HEK293 (cell line): ENCODE results near the gene WWOX.
A peak's percentile ranks its signal among the peaks of the same experiment; 100 is the strongest.

ENCODE experiments used
- CTCF ChIA-PET: fragments of 350-600 bp; formaldehyde crosslinking; extraction: SDS; loops from one replicate; lab custom pipeline; 2021; ENCODE audit warnings: antibody characterized with exemption; lab: Yijun Ruan, JAX
- POLR2A ChIA-PET: fragments of 300-600 bp; formaldehyde crosslinking; extraction: SDS; loops from one replicate; lab custom pipeline; 2020; ENCODE audit warnings: antibody characterized with exemption, inconsistent platforms; lab: Yijun Ruan, JAX
- H3K27ac ChIP-seq: fragments of 200-500 bp; sonication (Bioruptor generic); 2 replicates; pipeline ENCODE4 v1.5.1; 2014; ENCODE audit warnings: low read depth, low read length, control low read depth, inconsistent platforms; ENCODE audit errors: extremely low read depth
- H3K36me3 ChIP-seq, 2 experiments: fragments of 200-500 bp in 1 of 2; sonication (Bioruptor generic) in 1 of 2; 1 replicate in 1 of 2; 2 replicates in 1 of 2; pipeline ENCODE4 v1.5.1; 2014 to 2017; ENCODE audit warnings: inconsistent platforms in 2 of 2, low read length in 2 of 2; ENCODE audit not compliant: control insufficient read depth in 2 of 2, insufficient read depth in 1 of 2
- H3K4me1 ChIP-seq: fragments of 200-500 bp; sonication (Bioruptor generic); 2 replicates; pipeline ENCODE4 v1.5.1; 2014; ENCODE audit warnings: mild to moderate bottlenecking, low read length, inconsistent platforms; ENCODE audit not compliant: control insufficient read depth, insufficient read depth
- H3K4me3 ChIP-seq: 2 replicates; pipeline ENCODE4 v1.5.1; 2011; ENCODE audit warnings: low read depth, mild to moderate bottlenecking, control low read depth, low read length, moderate library complexity
- H3K9me3 ChIP-seq: fragments of 200-500 bp; sonication (Bioruptor generic); 2 replicates; pipeline ENCODE4 v1.5.1; 2014; ENCODE audit warnings: low read depth, low read length, inconsistent platforms; ENCODE audit not compliant: control insufficient read depth, insufficient read depth
- FEZF1 ChIP-seq: fragments of 450-650 bp; formaldehyde crosslinking; IDR thresholded peaks from 2 replicates; pipeline ENCODE4 v1.5.1; 2016; ENCODE audit warnings: missing biosample characterization, missing genetic modification characterization
- GLIS1 ChIP-seq: fragments of 450-650 bp; formaldehyde crosslinking; IDR thresholded peaks from 2 replicates; pipeline ENCODE4 v1.5.1; 2016; ENCODE audit warnings: missing biosample characterization, missing genetic modification characterization
- OSR2 ChIP-seq: fragments of 450-650 bp; formaldehyde crosslinking; IDR thresholded peaks from 2 replicates; pipeline ENCODE4 v1.5.1; 2016; ENCODE audit warnings: missing biosample characterization, missing genetic modification characterization
- PRDM1 ChIP-seq: fragments of 450-650 bp; formaldehyde crosslinking; IDR thresholded peaks from 2 replicates; pipeline ENCODE4; 2016; ENCODE audit warnings: missing biosample characterization, missing genetic modification characterization
- TRIM28 ChIP-seq: IDR thresholded peaks from 2 replicates; pipeline ENCODE4 v1.6.1; 2011; ENCODE audit warnings: low read length, control low read depth, borderline replicate concordance
- YY1 ChIP-seq: fragments of 450-650 bp; formaldehyde crosslinking; IDR thresholded peaks from 2 replicates; pipeline ENCODE4 v1.5.1; 2018; ENCODE audit warnings: missing biosample characterization, missing genetic modification characterization
- ZBTB1 ChIP-seq: fragments of 450-650 bp; formaldehyde crosslinking; IDR thresholded peaks from 2 replicates; pipeline ENCODE4 v1.5.1; 2016; ENCODE audit warnings: missing biosample characterization, missing genetic modification characterization
- ZBTB8A ChIP-seq: fragments of 450-650 bp; formaldehyde crosslinking; IDR thresholded peaks from 2 replicates; pipeline ENCODE4 v1.5.1; 2016; ENCODE audit warnings: missing biosample characterization, missing genetic modification characterization
- ZFHX2 ChIP-seq: fragments of 450-650 bp; formaldehyde crosslinking; conservative IDR thresholded peaks from 2 replicates; pipeline ENCODE4 v1.5.1; 2016; ENCODE audit warnings: missing biosample characterization, missing genetic modification characterization
- ZNF121 ChIP-seq: fragments of 450-650 bp; formaldehyde crosslinking; IDR thresholded peaks from 2 replicates; pipeline ENCODE4 v1.5.1; 2016; ENCODE audit warnings: missing biosample characterization, missing genetic modification characterization
- ZNF184 ChIP-seq: fragments of 450-650 bp; IDR thresholded peaks from 2 replicates; pipeline ENCODE4 v1.5.1; 2018; ENCODE audit warnings: missing biosample characterization, mild to moderate bottlenecking, missing genetic modification characterization
- ZNF239 ChIP-seq: fragments of 450-650 bp; formaldehyde crosslinking; IDR thresholded peaks from 2 replicates; pipeline ENCODE4 v1.5.1; 2016; ENCODE audit warnings: missing biosample characterization, missing genetic modification characterization
- ZNF335 ChIP-seq: fragments of 450-650 bp; formaldehyde crosslinking; conservative IDR thresholded peaks from 2 replicates; pipeline ENCODE4 v1.5.1; 2016; ENCODE audit warnings: missing biosample characterization, missing genetic modification characterization
- ZNF341 ChIP-seq: fragments of 450-650 bp; formaldehyde crosslinking; IDR thresholded peaks from 2 replicates; pipeline ENCODE4; 2016; ENCODE audit warnings: low read depth, missing biosample characterization, missing genetic modification characterization
- ZNF548 ChIP-seq: fragments of 450-650 bp; formaldehyde crosslinking; IDR thresholded peaks from 2 replicates; pipeline ENCODE4 v1.5.1; 2016; ENCODE audit warnings: missing biosample characterization, missing genetic modification characterization
- ZNF621 ChIP-seq: fragments of 450-650 bp; formaldehyde crosslinking; IDR thresholded peaks from 2 replicates; pipeline ENCODE4 v1.5.1; 2017; ENCODE audit warnings: missing biosample characterization, missing genetic modification characterization
- ZNF792 ChIP-seq: fragments of 450-650 bp; formaldehyde crosslinking; IDR thresholded peaks from 2 replicates; pipeline ENCODE4 v1.5.1; 2016; ENCODE audit warnings: missing biosample characterization, missing genetic modification characterization
- ZNF837 ChIP-seq: fragments of 450-650 bp; formaldehyde crosslinking; IDR thresholded peaks from 2 replicates; pipeline ENCODE4 v1.5.1; 2016; ENCODE audit warnings: missing biosample characterization, missing genetic modification characterization
- TF ChIP-seq, protein P1 (sequence below): fragments of 450-650 bp; formaldehyde crosslinking; IDR thresholded peaks from 2 replicates; pipeline ENCODE4 v1.5.1; 2017; ENCODE audit warnings: missing biosample characterization, missing genetic modification characterization
- TF ChIP-seq, protein P2 (sequence below): fragments of 450-650 bp; formaldehyde crosslinking; IDR thresholded peaks from 2 replicates; pipeline ENCODE4 v1.5.1; 2017; ENCODE audit warnings: missing biosample characterization, missing genetic modification characterization
- TF ChIP-seq, protein P3 (sequence below): fragments of 450-650 bp; formaldehyde crosslinking; conservative IDR thresholded peaks from 2 replicates; pipeline ENCODE4 v1.5.1; 2016; ENCODE audit warnings: low read depth, missing biosample characterization, missing genetic modification characterization
- TF ChIP-seq, protein P4 (sequence below): fragments of 450-650 bp; formaldehyde crosslinking; IDR thresholded peaks from 2 replicates; pipeline ENCODE4 v1.5.1; 2017; ENCODE audit warnings: missing biosample characterization, missing genetic modification characterization
- TF ChIP-seq, protein P5 (sequence below): fragments of 450-650 bp; formaldehyde crosslinking; IDR thresholded peaks from 2 replicates; pipeline ENCODE4 v1.5.1; 2017; ENCODE audit warnings: missing biosample characterization, missing genetic modification characterization

The WWOX gene

DNA sequence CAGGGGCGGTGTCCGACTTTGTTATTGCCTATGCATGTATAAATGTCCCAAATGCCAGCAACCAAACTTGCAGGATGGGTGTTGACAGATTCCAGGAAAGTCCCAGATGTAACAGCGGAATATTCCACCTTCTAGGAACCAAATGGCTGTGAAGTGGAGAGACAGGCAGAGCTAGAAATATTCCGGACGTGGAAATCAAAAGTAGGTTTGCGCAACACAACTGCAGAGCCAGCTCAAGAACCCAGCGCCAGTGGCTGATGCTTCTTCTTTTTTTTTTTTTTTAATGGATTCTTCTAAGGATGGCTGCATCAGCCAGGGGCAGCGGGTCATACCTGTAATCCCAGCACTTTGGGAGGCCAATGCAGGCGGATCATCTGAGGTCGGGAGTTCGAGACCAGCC lies 899.4 kb downstream of the WWOX start:
- CTCF ChIA-PET: interaction anchor here (1.1 kb wide), 1 partner anchor 9 kb away, joined by 3 read pairs; no protein-coding TSS in a partner anchor
- no peaks in the 10 kb centered on the region for H3K36me3 ChIP-seq
- no peak for TF ChIP-seq ZNF548 (tag by site-specific recombination)
- TF ChIP-seq ZBTB1: no peak
- no peak for TF ChIP-seq ZNF792
- no peak for TF ChIP-seq YY1 (tag by site-specific recombination)

DNA sequence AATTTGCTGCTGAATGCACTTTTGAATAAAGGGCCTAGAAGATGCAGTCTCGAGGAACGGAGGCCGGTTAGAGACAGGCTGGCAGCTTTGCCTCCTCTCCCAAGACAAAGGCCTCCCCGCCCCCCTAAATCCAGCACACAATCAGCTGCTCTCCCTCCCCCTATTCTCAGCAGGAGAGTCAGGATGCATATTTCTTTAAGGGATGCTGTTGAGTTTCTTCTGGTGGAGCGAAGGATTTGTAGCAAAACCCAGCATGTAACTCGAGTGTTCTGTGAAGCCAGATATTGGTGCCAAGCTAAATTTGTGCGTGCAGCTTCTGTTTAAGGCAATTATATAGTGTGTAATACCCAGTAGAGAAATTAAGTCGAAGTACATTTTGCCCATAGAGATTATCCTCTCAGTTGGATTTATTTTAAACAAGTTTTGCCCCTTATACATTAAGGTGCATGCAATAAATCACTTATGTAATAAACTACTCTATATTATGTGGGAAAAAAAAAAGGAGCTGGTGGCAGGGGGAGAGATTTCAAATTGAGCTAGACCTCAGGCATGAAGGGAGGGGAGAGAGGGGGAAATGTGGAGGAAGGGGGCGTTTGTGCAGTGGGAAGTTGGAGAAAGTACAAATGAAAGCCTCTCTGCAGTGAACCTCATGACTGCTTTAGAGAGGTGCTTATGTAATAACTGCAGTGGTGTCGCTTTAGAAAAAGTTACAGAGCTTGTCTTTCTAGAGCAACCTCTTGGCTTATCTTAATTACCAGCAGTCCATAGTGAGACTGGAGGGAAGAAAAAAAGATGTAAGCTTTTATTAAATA lies 901.9 kb downstream of the WWOX start:
- TF ChIP-seq ZNF621 (tag by site-specific recombination) (no peak), FEZF1 (peak; percentile 51; the same call in 1 of the 2 replicates), OSR2 (tag by site-specific recombination) (0 out of 2 replicates have a peak, but pooled peaks have one; percentile 42), ZNF335 (no peak), ZNF341 (no peak), ZNF837 (tag by site-specific recombination) (no peak), ZFHX2 (tag by site-specific recombination) (peak; percentile 29; the same call in 1 of the 2 replicates), GLIS1 (no peak), ZNF121 (tag by site-specific recombination) (no peak), ZNF239 (tag by site-specific recombination) (no peak), ZNF184 (tag by site-specific recombination) (no peak), PRDM1 (tag by site-specific recombination) (peak; percentile 80), ZBTB8A (0 out of 2 replicates have a peak, but pooled peaks have one; percentile 12), TRIM28 (no peak)
- TF ChIP-seq, protein P1, sequence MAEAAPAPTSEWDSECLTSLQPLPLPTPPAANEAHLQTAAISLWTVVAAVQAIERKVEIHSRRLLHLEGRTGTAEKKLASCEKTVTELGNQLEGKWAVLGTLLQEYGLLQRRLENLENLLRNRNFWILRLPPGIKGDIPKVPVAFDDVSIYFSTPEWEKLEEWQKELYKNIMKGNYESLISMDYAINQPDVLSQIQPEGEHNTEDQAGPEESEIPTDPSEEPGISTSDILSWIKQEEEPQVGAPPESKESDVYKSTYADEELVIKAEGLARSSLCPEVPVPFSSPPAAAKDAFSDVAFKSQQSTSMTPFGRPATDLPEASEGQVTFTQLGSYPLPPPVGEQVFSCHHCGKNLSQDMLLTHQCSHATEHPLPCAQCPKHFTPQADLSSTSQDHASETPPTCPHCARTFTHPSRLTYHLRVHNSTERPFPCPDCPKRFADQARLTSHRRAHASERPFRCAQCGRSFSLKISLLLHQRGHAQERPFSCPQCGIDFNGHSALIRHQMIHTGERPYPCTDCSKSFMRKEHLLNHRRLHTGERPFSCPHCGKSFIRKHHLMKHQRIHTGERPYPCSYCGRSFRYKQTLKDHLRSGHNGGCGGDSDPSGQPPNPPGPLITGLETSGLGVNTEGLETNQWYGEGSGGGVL (tag by site-specific recombination): peak; percentile 90
- TF ChIP-seq, protein P2, sequence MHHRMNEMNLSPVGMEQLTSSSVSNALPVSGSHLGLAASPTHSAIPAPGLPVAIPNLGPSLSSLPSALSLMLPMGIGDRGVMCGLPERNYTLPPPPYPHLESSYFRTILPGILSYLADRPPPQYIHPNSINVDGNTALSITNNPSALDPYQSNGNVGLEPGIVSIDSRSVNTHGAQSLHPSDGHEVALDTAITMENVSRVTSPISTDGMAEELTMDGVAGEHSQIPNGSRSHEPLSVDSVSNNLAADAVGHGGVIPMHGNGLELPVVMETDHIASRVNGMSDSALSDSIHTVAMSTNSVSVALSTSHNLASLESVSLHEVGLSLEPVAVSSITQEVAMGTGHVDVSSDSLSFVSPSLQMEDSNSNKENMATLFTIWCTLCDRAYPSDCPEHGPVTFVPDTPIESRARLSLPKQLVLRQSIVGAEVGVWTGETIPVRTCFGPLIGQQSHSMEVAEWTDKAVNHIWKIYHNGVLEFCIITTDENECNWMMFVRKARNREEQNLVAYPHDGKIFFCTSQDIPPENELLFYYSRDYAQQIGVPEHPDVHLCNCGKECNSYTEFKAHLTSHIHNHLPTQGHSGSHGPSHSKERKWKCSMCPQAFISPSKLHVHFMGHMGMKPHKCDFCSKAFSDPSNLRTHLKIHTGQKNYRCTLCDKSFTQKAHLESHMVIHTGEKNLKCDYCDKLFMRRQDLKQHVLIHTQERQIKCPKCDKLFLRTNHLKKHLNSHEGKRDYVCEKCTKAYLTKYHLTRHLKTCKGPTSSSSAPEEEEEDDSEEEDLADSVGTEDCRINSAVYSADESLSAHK: no peak
- TF ChIP-seq, protein P3, sequence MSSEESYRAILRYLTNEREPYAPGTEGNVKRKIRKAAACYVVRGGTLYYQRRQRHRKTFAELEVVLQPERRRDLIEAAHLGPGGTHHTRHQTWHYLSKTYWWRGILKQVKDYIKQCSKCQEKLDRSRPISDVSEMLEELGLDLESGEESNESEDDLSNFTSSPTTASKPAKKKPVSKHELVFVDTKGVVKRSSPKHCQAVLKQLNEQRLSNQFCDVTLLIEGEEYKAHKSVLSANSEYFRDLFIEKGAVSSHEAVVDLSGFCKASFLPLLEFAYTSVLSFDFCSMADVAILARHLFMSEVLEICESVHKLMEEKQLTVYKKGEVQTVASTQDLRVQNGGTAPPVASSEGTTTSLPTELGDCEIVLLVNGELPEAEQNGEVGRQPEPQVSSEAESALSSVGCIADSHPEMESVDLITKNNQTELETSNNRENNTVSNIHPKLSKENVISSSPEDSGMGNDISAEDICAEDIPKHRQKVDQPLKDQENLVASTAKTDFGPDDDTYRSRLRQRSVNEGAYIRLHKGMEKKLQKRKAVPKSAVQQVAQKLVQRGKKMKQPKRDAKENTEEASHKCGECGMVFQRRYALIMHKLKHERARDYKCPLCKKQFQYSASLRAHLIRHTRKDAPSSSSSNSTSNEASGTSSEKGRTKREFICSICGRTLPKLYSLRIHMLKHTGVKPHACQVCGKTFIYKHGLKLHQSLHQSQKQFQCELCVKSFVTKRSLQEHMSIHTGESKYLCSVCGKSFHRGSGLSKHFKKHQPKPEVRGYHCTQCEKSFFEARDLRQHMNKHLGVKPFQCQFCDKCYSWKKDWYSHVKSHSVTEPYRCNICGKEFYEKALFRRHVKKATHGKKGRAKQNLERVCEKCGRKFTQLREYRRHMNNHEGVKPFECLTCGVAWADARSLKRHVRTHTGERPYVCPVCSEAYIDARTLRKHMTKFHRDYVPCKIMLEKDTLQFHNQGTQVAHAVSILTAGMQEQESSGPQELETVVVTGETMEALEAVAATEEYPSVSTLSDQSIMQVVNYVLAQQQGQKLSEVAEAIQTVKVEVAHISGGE (tag by site-specific recombination): 0 out of 2 replicates have a peak, but pooled peaks have one; percentile 11
- TF ChIP-seq, protein P4, sequence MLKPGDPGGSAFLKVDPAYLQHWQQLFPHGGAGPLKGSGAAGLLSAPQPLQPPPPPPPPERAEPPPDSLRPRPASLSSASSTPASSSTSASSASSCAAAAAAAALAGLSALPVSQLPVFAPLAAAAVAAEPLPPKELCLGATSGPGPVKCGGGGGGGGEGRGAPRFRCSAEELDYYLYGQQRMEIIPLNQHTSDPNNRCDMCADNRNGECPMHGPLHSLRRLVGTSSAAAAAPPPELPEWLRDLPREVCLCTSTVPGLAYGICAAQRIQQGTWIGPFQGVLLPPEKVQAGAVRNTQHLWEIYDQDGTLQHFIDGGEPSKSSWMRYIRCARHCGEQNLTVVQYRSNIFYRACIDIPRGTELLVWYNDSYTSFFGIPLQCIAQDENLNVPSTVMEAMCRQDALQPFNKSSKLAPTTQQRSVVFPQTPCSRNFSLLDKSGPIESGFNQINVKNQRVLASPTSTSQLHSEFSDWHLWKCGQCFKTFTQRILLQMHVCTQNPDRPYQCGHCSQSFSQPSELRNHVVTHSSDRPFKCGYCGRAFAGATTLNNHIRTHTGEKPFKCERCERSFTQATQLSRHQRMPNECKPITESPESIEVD (tag by site-specific recombination): peak; percentile 68
- TF ChIP-seq, protein P5, sequence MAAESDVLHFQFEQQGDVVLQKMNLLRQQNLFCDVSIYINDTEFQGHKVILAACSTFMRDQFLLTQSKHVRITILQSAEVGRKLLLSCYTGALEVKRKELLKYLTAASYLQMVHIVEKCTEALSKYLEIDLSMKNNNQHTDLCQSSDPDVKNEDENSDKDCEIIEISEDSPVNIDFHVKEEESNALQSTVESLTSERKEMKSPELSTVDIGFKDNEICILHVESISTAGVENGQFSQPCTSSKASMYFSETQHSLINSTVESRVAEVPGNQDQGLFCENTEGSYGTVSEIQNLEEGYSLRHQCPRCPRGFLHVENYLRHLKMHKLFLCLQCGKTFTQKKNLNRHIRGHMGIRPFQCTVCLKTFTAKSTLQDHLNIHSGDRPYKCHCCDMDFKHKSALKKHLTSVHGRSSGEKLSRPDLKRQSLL (tag by site-specific recombination): 0 out of 2 replicates have a peak, but pooled peaks have one; percentile 47
- POLR2A ChIA-PET: interaction anchor here (0.6 kb wide), 1 partner anchor 67 kb away, joined by 4 read pairs; no protein-coding TSS in a partner anchor
- Histone ChIP-seq H3K9me3 (no peaks in the 10 kb centered on the region), H3K36me3 (no peaks in the 10 kb centered on the region), H3K27ac (no peak overlapping the region), H3K4me1 (peaks cover 2% of the 10 kb centered on the region; the same call in 1 of the 2 replicates), H3K4me3 (no peak overlapping the region)
- CTCF ChIA-PET: no interaction called here

More for the DNA sequence above, 899.4 kb downstream of the WWOX start:
- POLR2A ChIA-PET: no interaction called here
- Histone ChIP-seq H3K4me3 (no peak overlapping the region), H3K9me3 (no peaks in the 10 kb centered on the region), H3K27ac (no peak overlapping the region), H3K4me1 (peaks cover 6% of the 10 kb centered on the region)
